Esophagus (tissue), 2 donors: ENCODE data around the gene PGAM2. TPM values are rescaled to one million over a fixed set of nuclear protein-coding genes. Genes with fewer than 3 reads are reported as not detected.

Source experiments
- H3K27ac ChIP-seq, 2 donors: one replicate each; pipeline ENCODE4 v1.5.1; 2013; ENCODE audit warnings: low read depth in 2 of 2, mild to moderate bottlenecking in 2 of 2, inconsistent platforms in 1 of 2, low read length in 1 of 2, moderate library complexity in 1 of 2
- H3K27me3 ChIP-seq, 2 donors: one replicate each; pipeline ENCODE4 v1.6.1; 2013; ENCODE audit warnings: low read length in 2 of 2, control low read depth in 1 of 2, mild to moderate bottlenecking in 1 of 2; ENCODE audit not compliant: insufficient read depth in 2 of 2, control insufficient read depth in 1 of 2
- H3K36me3 ChIP-seq, 2 donors: one replicate each; pipeline ENCODE4 v1.6.1; 2013; ENCODE audit warnings: low read length in 1 of 2; ENCODE audit not compliant: control insufficient read depth in 2 of 2, insufficient read depth in 2 of 2
- H3K4me1 ChIP-seq, 2 donors: one replicate each; pipeline ENCODE4 v1.6.1; 2013; ENCODE audit warnings: low read length in 1 of 2; ENCODE audit not compliant: control insufficient read depth in 2 of 2, insufficient read depth in 2 of 2
- H3K4me3 ChIP-seq, 2 donors: one replicate each; pipeline ENCODE4 v1.5.1; 2013; ENCODE audit warnings: low read length in 2 of 2, mild to moderate bottlenecking in 2 of 2, low read depth in 1 of 2, moderate library complexity in 1 of 2
- H3K9me3 ChIP-seq, 2 donors: one replicate each; pipeline ENCODE4 v1.6.1; 2013; ENCODE audit warnings: mild to moderate bottlenecking in 2 of 2, low read depth in 1 of 2, low read length in 1 of 2, moderate library complexity in 1 of 2; ENCODE audit not compliant: control insufficient read depth in 2 of 2, insufficient read depth in 1 of 2
- WGBS, 2 donors: extraction: QIAGEN DNeasy Blood & Tissue Kit; methylation state at CpG; one replicate each; pipeline ENCODE4 v1.1.7; 2013; 5-methylcytosine and 5-hydroxymethylcytosine counted together
- polyA plus RNA-seq, 2 donors: library from polyadenylated mRNA; stranded (reverse); fragments of 200-250 nt; gene quantifications; one replicate each; pipeline ENCODE4 v1.2.3, GENCODE V29; 2013
- donor health status: healthy with polysubstance abuse.
- donor health status: Bipolar disorder and iron deficiency.

PGAM2 gene
- polyA plus RNA-seq = 1 to 10 TPM; 2.1 to 3.8 TPM

GRCh38 chr7:44065431-44066110, at the start of gene PGAM2:
TSS of gene PGAM2 (minus strand) at chr7:44065567. CDS start at chr7:44065529, 38 bp downstream.
- H3K27me3 ChIP-seq = no peaks in the 10 kb centered on the region
- H3K4me3 ChIP-seq = no peak within 1 kb of the TSS
- H3K27ac ChIP-seq = peak within 1 kb of the TSS in 1 of 2 donors; percentile 34
- no peaks in the 10 kb centered on the region for H3K9me3 ChIP-seq
- peaks cover 12 to 25% of the 10 kb centered on the region in 2 donors for H3K4me1 ChIP-seq
- H3K36me3 ChIP-seq = peaks cover 6 to 24% of the 10 kb centered on the region in 2 donors
- 23 to 27% methylated on average over 14 of the region's 14 CpGs for WGBS, 2 donors

GRCh38 chr7:44114586-44115310, 49.4 kb upstream of the PGAM2 start:
- 81 to 82% methylated on average over 12 of the region's 12 CpGs for WGBS, 2 donors
- Histone ChIP-seq H3K27ac (no peak overlapping the region), H3K36me3 (peaks cover 21 to 61% of the 10 kb centered on the region in 2 donors), H3K4me3 (no peak overlapping the region), H3K27me3 (no peaks in the 10 kb centered on the region), H3K9me3 (no peaks in the 10 kb centered on the region), H3K4me1 (peaks cover 9 to 17% of the 10 kb centered on the region in 2 donors)

- Histone ChIP-seq H3K9me3 (no peaks in the 10 kb centered on the region), H3K4me1 (peaks cover 9 to 17% of the 10 kb centered on the region in 2 donors), H3K4me3 (no peak overlapping the region), H3K27me3 (no peaks in the 10 kb centered on the region), H3K27ac (no peak overlapping the region), H3K36me3 (peaks cover 18 to 55% of the 10 kb centered on the region in 2 donors)
- WGBS, 2 donors = 89 to 91% methylated on average over 24 of the region's 24 CpGs
Observed at GRCh38 chr7:44113764-44114354, 48.5 kb upstream of the PGAM2 start.

GRCh38 chr7:44112997-44113763, 47.8 kb upstream of the PGAM2 start:
- Histone ChIP-seq H3K4me1 (peaks cover 9 to 17% of the 10 kb centered on the region in 2 donors), H3K36me3 (peaks cover 18 to 53% of the 10 kb centered on the region in 2 donors)
- WGBS, 2 donors = 79 to 81% methylated on average over 28 to 34 of the region's 34 CpGs

GRCh38 chr7:44112231-44112996, 47.0 kb upstream of the PGAM2 start:
- Histone ChIP-seq H3K36me3 (peaks cover 15 to 47% of the 10 kb centered on the region in 2 donors), H3K27me3 (no peaks in the 10 kb centered on the region)
- 66% methylated on average over 39 to 41 of the region's 41 CpGs for WGBS, 2 donors

More at GRCh38 chr7:44112997-44113763, 47.8 kb upstream of the PGAM2 start:
- no peaks in the 10 kb centered on the region for H3K9me3 ChIP-seq
- no peak overlapping the region for H3K4me3 ChIP-seq
- H3K27me3 ChIP-seq = no peaks in the 10 kb centered on the region
- no peak overlapping the region for H3K27ac ChIP-seq

GRCh38 chr7:44111761-44112160, 46.4 kb upstream of the PGAM2 start:
- no peak overlapping the region for H3K4me3 ChIP-seq
- WGBS, 2 donors = 76 to 84% methylated on average over 16 of the region's 16 CpGs
- no peak overlapping the region for H3K27ac ChIP-seq
- no peaks in the 10 kb centered on the region for H3K27me3 ChIP-seq
- H3K9me3 ChIP-seq = no peaks in the 10 kb centered on the region
- H3K36me3 ChIP-seq = peaks cover 15 to 42% of the 10 kb centered on the region in 2 donors
- H3K4me1 ChIP-seq = peaks cover 14 to 17% of the 10 kb centered on the region in 2 donors

More at GRCh38 chr7:44112231-44112996, 47.0 kb upstream of the PGAM2 start:
- Histone ChIP-seq H3K4me1 (peaks cover 11 to 17% of the 10 kb centered on the region in 2 donors), H3K4me3 (peak overlapping the region in 1 of 2 donors; percentile 7), H3K9me3 (no peaks in the 10 kb centered on the region), H3K27ac (no peak overlapping the region)

- no peaks in the 10 kb centered on the region for H3K27me3 ChIP-seq
Observed at GRCh38 chr7:44110719-44111635, 45.6 kb upstream of the PGAM2 start.

GRCh38 chr7:44109991-44110390, 44.6 kb upstream of the PGAM2 start:
- peaks cover 5 to 26% of the 10 kb centered on the region in 2 donors for H3K36me3 ChIP-seq
- peaks cover 14 to 23% of the 10 kb centered on the region in 2 donors for H3K4me1 ChIP-seq
- H3K4me3 ChIP-seq = no peak overlapping the region
- no peak overlapping the region for H3K27ac ChIP-seq
- 92% methylated on average over 18 of the region's 18 CpGs for WGBS, 2 donors
- no peaks in the 10 kb centered on the region for H3K27me3 ChIP-seq
- no peaks in the 10 kb centered on the region for H3K9me3 ChIP-seq

More at GRCh38 chr7:44110719-44111635, 45.6 kb upstream of the PGAM2 start:
- Histone ChIP-seq H3K36me3 (peaks cover 14 to 34% of the 10 kb centered on the region in 2 donors), H3K27ac (no peak overlapping the region), H3K4me3 (no peak overlapping the region), H3K4me1 (peaks cover 14 to 20% of the 10 kb centered on the region in 2 donors), H3K9me3 (no peaks in the 10 kb centered on the region)
- WGBS, 2 donors = 63 to 69% methylated on average over 27 of the region's 27 CpGs
